Measurements from ENCODE around the gene EBF3. TPM values are rescaled to one million over a fixed set of nuclear protein-coding genes. Genes with fewer than 3 reads are reported as not detected.

Gene EBF3
- total and polyA plus RNA-seq, 4 experiments from 2014 or later, result not detected

GRCh38 chr10:129962872-129963640 is 1.0 kb downstream of the EBF3 start:
- H3K27ac Mint-ChIP-seq, result peak overlapping the region in 4 of 7 donors; percentile 48 to 59 (median 56)

GRCh38 chr10:129962031-129962871 is 1.8 kb downstream of the EBF3 start:
- H3K27me3 ChIP-seq (ENCODE audit: insufficient read depth, low read length), result peaks cover 40% of the 10 kb centered on the region

More at GRCh38 chr10:129962872-129963640, 1.0 kb downstream of the EBF3 start:
- H3K4me1 ChIP-seq (ENCODE audit: insufficient read depth, low read length), result peaks cover 13% of the 10 kb centered on the region
- Mint-ChIP-seq H3K36me3 (no peaks in the 10 kb centered on the region), H3K27me3 (peaks cover 46 to 47% of the 10 kb centered on the region in 2 donors), H3K4me3 (peak overlapping the region; percentile 79 to 90 (median 84)), H3K4me1 (peaks cover 12 to 48% (median 26%) of the 10 kb centered on the region in 4 donors), H3K9me3 (peaks cover 0 to 26% (median 12%) of the 10 kb centered on the region in 8 donors)
- H3K27me3 ChIP-seq (ENCODE audit: insufficient read depth, low read length), result peaks cover 38% of the 10 kb centered on the region
- ChIA-PET POLR2A (ENCODE audit: partially characterized antibody) (no interaction called here), CTCF (ENCODE audit: partially characterized antibody) (no interaction called here)
- no peak for DNase-seq
- no peaks in the 10 kb centered on the region for H3K9me3 ChIP-seq (ENCODE audit: control insufficient read depth in 1 of 2, low read length in 2 of 2)
- H3K27ac ChIP-seq (ENCODE audit: low read depth, low read length), result no peak overlapping the region
- intact Hi-C loops (cut with micrococcal nuclease), result loop anchor here (5.0 to 10.0 kb wide), 2 partner anchors 149 to 928 kb away; partner anchors contain the start of gene C10orf143
- H3K36me3 ChIP-seq (ENCODE audit: insufficient read depth, low read length), result no peaks in the 10 kb centered on the region
- H3K4me3 ChIP-seq (ENCODE audit: low read length in 2 of 2), result peak overlapping the region in 1 of 2 donors; percentile 28

GRCh38 chr10:129961157-129961701 is 2.8 kb downstream of the EBF3 start:
- H3K9me3 Mint-ChIP-seq, result peaks cover 0 to 28% (median 15%) of the 10 kb centered on the region in 8 donors
- H3K27me3 Mint-ChIP-seq, result peaks cover 51 to 57% of the 10 kb centered on the region in 2 donors
- POLR2A ChIA-PET (ENCODE audit: partially characterized antibody), result no interaction called here
- Histone ChIP-seq H3K4me3 (ENCODE audit: low read length in 2 of 2) (no peak overlapping the region), H3K27ac (ENCODE audit: low read depth, low read length) (no peak overlapping the region), H3K27me3 (ENCODE audit: insufficient read depth, low read length) (peaks cover 44% of the 10 kb centered on the region), H3K36me3 (ENCODE audit: insufficient read depth, low read length) (no peaks in the 10 kb centered on the region), H3K4me1 (ENCODE audit: insufficient read depth, low read length) (peaks cover 13% of the 10 kb centered on the region), H3K9me3 (ENCODE audit: control insufficient read depth in 1 of 2, low read length in 2 of 2) (no peaks in the 10 kb centered on the region)
- peaks cover 13 to 46% (median 27%) of the 10 kb centered on the region in 4 donors for H3K4me1 Mint-ChIP-seq
- DNase-seq, result no peak
- intact Hi-C loops (cut with micrococcal nuclease), result loop anchor here (5.0 to 10.0 kb wide), 2 partner anchors 151 to 926 kb away; partner anchors contain the start of gene C10orf143
- no peaks in the 10 kb centered on the region for H3K36me3 Mint-ChIP-seq
- peak overlapping the region in 1 of 7 donors; percentile 59 for H3K27ac Mint-ChIP-seq
- H3K4me3 Mint-ChIP-seq, result peak overlapping the region in 4 of 8 donors; percentile 16 to 47 (median 43)
- CTCF ChIA-PET (ENCODE audit: partially characterized antibody), result no interaction called here

More at GRCh38 chr10:129962031-129962871, 1.8 kb downstream of the EBF3 start:
- peaks cover 0 to 27% (median 13%) of the 10 kb centered on the region in 8 donors for H3K9me3 Mint-ChIP-seq
- H3K27ac Mint-ChIP-seq, result peak overlapping the region in 2 of 7 donors; percentile 41 to 55
- H3K36me3 ChIP-seq (ENCODE audit: insufficient read depth, low read length), result no peaks in the 10 kb centered on the region
- H3K27ac ChIP-seq (ENCODE audit: low read depth, low read length), result no peak overlapping the region
- no peaks in the 10 kb centered on the region for H3K36me3 Mint-ChIP-seq
- peaks cover 13 to 49% (median 27%) of the 10 kb centered on the region in 4 donors for H3K4me1 Mint-ChIP-seq
- H3K9me3 ChIP-seq (ENCODE audit: control insufficient read depth in 1 of 2, low read length in 2 of 2), result no peaks in the 10 kb centered on the region
- no peak for DNase-seq
- intact Hi-C loops (cut with micrococcal nuclease), result loop anchor here (5.0 to 10.0 kb wide), 2 partner anchors 150 to 927 kb away; partner anchors contain the start of gene C10orf143
- peaks cover 48 to 52% of the 10 kb centered on the region in 2 donors for H3K27me3 Mint-ChIP-seq
- peak overlapping the region in 1 of 2 donors; percentile 28 for H3K4me3 ChIP-seq (ENCODE audit: low read length in 2 of 2)
- CTCF ChIA-PET (ENCODE audit: partially characterized antibody), result no interaction called here
- H3K4me3 Mint-ChIP-seq, result peak overlapping the region; percentile 16 to 85 (median 82)
- POLR2A ChIA-PET (ENCODE audit: partially characterized antibody), result no interaction called here
- peaks cover 13% of the 10 kb centered on the region for H3K4me1 ChIP-seq (ENCODE audit: insufficient read depth, low read length)

- Histone ChIP-seq H3K27ac (ENCODE audit: low read depth, low read length) (no peak overlapping the region), H3K9me3 (ENCODE audit: control insufficient read depth in 1 of 2, low read length in 2 of 2) (no peaks in the 10 kb centered on the region), H3K27me3 (ENCODE audit: insufficient read depth, low read length) (peaks cover 44% of the 10 kb centered on the region), H3K4me1 (ENCODE audit: insufficient read depth, low read length) (peaks cover 13% of the 10 kb centered on the region), H3K4me3 (ENCODE audit: low read length in 2 of 2) (no peak overlapping the region), H3K36me3 (ENCODE audit: insufficient read depth, low read length) (no peaks in the 10 kb centered on the region)
- CTCF ChIA-PET (ENCODE audit: partially characterized antibody), result no interaction called here
- peaks cover 48 to 54% of the 10 kb centered on the region in 2 donors for H3K27me3 Mint-ChIP-seq
- no peaks in the 10 kb centered on the region for H3K36me3 Mint-ChIP-seq
- peaks cover 13 to 40% (median 26%) of the 10 kb centered on the region in 4 donors for H3K4me1 Mint-ChIP-seq
- H3K4me3 Mint-ChIP-seq, result peak overlapping the region in 5 of 8 donors; percentile 11 to 69 (median 49)
- peak overlapping the region in 1 of 7 donors; percentile 59 for H3K27ac Mint-ChIP-seq
- peaks cover 0 to 30% (median 14%) of the 10 kb centered on the region in 8 donors for H3K9me3 Mint-ChIP-seq
- intact Hi-C loops (cut with micrococcal nuclease), result loop anchor here (5.0 to 10.0 kb wide), 2 partner anchors 152 to 926 kb away; partner anchors contain the start of gene C10orf143
- POLR2A ChIA-PET (ENCODE audit: partially characterized antibody), result no interaction called here
- DNase-seq, result no peak
Observed at GRCh38 chr10:129960481-129961156, 3.5 kb downstream of the EBF3 start.

- Histone ChIP-seq H3K27me3 (ENCODE audit: insufficient read depth, low read length) (peaks cover 49% of the 10 kb centered on the region), H3K9me3 (ENCODE audit: control insufficient read depth in 1 of 2, low read length in 2 of 2) (no peaks in the 10 kb centered on the region), H3K36me3 (ENCODE audit: insufficient read depth, low read length) (no peaks in the 10 kb centered on the region), H3K4me3 (ENCODE audit: low read length in 2 of 2) (no peak overlapping the region), H3K4me1 (ENCODE audit: insufficient read depth, low read length) (peaks cover 13% of the 10 kb centered on the region), H3K27ac (ENCODE audit: low read depth, low read length) (no peak overlapping the region)
- peaks cover 13 to 38% (median 26%) of the 10 kb centered on the region in 4 donors for H3K4me1 Mint-ChIP-seq
- H3K4me3 Mint-ChIP-seq, result peak overlapping the region in 4 of 8 donors; percentile 17 to 49 (median 38)
- H3K27me3 Mint-ChIP-seq, result peaks cover 49 to 57% of the 10 kb centered on the region in 2 donors
- no peaks in the 10 kb centered on the region for H3K36me3 Mint-ChIP-seq
- DNase-seq, result no peak
- ChIA-PET POLR2A (ENCODE audit: partially characterized antibody) (no interaction called here), CTCF (ENCODE audit: partially characterized antibody) (no interaction called here)
- peak overlapping the region in 1 of 7 donors; percentile 59 for H3K27ac Mint-ChIP-seq
- intact Hi-C loops (cut with micrococcal nuclease), result loop anchor here (5.0 to 10.0 kb wide), 2 partner anchors 152 to 925 kb away; partner anchors contain the start of gene C10orf143
- H3K9me3 Mint-ChIP-seq, result peaks cover 0 to 30% (median 14%) of the 10 kb centered on the region in 8 donors
Observed at GRCh38 chr10:129959544-129960480, 4.3 kb downstream of the EBF3 start.
